GM19238 (cell line): Measurements from ENCODE around the gene TSPAN14.

Source experiments
- DNase-seq: peaks from one replicate; pipeline ENCODE4 v3.0.0; 2011; ENCODE audit warnings: low spot score; ENCODE audit not compliant: insufficient read length

The TSPAN14 gene

GRCh38 chr10:80454513-80455460 lies 677 bp downstream of the TSPAN14 start:
- DNase-seq, result peak; percentile 47

- no peak for DNase-seq
These were observed 1.6 kb downstream of the TSPAN14 start for GRCh38 chr10:80455461-80456349.

DNA sequence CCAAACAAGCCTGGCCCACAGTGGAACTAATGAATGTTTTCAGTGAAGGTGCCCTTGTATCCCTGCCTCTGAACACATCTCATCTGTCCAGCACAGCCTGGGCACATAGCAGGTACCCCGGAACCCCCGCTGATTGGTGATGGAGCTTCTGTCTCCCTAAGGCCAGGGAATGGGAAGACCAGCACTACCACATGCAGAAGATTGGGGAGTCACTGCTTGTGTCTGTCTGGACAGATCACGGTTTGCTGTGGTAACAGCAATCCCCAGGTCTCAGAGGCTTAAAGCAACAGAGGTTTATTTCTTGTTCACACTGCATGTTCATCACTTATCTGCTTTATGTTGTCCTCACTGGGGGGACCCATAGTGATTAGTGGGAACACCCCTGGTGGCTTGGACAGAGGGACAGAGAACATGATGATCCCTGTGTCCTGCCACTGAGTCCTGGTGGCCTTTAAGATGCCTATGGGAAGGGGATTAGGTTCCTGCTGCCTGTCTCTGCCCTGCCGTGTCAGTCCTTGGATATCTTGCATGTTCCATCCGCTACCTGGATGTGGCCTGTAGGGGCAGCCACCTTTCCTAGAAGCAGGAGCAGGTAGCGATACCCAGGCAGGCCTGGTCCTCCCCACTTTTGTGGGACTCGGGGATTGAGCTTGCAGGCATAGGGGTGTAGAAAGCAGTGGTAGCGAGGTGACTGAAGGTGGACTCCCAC lies 3.6 kb downstream of the TSPAN14 start:
- no peak for DNase-seq

DNA sequence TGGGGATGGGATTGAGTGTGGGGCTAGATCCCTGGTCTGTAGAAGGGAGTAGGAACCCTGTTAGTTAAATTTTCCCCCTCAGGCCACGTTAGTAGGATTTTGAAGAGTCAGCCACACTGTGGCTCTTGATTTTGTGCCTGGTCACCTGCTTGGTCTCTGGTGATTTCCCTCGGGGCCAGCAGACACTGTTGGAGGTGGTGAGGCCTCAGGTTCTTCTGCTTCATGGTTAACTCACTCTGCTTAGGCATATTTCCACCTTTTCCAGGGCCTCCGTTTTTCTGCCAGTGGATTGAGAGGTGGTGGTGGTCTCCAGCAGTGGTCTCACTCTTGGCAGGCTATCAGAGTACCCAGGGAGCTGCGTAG lies 4.1 kb downstream of the TSPAN14 start:
- no peak for DNase-seq

DNA sequence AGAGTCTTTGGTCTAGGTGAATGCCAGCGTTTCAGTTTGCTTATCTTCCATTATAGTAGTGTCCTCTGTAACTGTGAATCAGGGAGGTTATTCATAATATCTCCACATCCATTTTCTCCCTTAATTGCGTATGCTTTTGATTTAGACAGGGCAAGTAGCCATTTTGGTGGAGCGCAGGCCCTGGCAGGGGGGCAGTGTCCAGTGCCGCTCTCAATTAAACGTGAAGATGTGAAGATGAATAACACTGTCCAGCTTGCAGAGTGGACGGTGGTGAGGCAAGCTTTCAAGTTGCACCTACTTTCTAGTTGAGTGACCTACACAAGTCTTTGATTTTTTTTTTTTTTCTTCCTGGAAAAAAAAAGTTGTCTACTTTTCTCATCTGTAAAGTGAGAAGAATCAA lies 4.5 kb downstream of the TSPAN14 start:
- no peak for DNase-seq

DNA sequence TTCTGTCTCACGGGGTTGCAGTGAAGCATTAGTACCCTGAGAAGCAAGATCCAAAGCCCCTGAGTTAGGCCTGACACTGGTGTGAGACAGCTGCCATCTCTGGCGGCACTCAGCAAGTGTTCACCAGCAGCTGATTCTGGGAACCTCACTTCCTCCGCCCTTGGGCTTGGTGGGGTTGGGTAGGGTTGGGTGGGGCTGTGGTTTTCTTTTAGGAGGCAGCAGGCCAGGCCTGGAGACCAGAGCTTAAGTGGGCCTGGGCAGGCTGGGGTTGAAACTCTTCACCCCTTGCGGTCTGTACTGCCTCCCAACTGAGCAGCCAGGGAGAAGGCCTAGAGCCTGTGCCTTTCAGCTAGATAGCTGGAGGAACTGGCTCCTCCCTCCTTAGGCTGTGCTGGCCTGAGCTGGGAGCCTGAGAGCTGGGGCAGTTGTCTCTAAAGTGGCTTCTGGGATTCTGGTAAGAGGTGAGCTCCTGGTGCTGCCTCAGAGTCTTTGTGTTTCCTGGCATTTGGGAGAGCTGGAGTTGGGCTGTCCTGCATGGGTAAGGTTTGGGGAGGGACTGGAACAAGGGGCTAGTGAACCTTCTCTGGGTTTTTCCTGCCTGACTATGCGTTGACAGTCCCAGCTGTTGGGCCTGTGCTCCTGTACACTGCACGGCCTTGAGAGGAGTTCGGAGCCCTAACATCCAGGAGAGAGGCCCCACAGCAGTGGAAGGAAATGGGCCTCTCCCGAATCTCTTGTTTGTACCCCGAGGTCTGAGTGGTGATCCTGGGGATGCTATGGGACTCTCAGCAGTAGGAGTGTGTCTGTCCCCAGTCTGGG lies 5.1 kb downstream of the TSPAN14 start:
- DNase-seq, result peak; percentile 71

DNA sequence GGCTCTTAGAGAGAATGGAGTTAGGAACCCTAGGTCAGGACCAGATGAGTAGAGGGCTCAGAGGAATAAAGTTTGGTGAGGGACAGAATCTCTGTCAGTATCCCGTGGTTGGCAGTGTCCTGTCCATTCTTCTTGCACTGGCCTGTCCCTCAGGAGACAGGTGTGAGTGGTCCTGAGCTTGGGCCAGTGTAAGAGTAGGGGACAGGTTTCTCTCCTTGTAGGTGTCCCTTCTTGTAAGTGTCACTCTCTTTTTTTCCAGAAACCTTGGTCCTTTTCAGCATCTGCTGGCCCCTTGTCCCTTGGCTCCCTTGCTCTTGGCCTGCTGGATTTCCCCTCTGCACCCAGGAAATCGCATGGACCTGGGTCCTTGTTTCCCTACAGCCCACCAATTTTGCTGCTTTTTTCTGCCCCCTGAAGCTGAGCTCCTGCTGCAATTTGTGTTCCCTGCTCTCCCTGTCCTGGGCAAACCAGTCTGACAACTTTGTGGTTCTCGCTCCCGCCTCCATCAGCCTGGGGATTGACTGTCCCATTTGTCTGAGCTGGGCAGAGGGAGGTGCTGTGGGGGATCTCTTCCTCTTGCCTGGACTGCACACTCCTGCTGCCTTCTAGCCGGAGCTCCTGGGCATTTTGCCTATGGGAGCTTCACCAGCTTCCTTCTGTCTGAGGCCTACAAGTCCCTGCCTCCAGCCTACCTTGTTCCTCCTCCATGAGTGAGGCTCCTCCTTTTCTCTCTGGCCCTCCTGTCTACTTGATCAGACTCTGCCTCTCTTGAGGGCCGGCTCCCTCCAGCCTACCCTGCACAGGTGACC lies 6.5 kb downstream of the TSPAN14 start:
- no peak for DNase-seq

GRCh38 chr10:80461208-80462183 lies 7.4 kb downstream of the TSPAN14 start:
- DNase-seq, result no peak

DNA sequence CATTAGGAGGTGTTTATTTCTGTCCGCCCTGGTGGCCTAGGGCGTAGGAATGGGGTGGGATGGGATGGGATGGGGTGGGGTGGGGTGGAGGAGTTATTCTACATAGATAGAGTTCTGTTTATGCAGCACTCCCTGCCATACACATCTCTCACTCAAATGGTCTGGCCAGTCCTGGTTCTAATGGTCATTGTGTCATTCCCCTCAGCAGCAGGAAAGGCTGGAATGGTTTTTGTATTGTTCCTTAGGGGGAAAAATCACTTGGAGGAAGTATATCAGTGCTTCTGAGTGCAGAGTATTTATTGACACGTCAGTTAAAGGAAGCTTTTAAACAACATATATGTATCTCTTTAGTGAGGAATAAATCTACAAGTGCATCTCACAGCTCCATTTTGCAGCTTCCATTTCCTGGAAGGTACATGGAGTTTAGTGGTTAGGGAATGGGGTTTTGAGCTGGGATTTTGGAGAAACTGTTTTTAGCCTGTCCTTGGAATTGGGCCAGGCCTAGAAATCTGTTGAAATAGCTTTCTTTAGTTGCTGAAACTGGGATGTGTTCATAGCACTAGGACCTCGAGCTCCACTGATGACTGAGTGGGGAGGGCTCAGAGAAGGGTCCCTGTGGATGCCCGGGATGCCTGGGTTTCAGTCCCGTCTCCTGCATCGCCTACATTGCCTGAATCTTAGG lies 8.3 kb downstream of the TSPAN14 start:
- no peak for DNase-seq

- no peak for DNase-seq
These were observed 9.1 kb downstream of the TSPAN14 start for GRCh38 chr10:80462981-80463741.

DNA sequence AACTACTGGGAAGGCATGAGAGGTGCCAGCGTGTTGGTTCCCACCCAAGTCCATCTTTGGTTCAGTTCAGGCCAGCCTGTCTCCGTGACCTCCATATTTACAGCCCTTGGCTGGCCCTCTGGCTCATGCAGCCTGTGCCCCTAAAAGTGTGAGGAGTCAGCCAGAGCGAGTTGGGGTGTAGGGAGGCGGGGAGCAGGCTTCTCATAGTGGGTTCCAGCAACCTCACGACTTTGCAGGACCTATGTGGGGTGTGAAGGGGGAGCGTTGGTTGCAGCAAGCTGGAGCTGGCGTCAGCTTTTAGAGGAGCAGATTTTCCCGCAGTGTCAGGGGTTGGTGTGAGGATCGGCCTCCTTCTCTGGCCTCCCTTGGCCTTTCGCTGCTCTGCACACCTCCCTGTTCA lies 9.8 kb downstream of the TSPAN14 start:
- no peak for DNase-seq

DNA sequence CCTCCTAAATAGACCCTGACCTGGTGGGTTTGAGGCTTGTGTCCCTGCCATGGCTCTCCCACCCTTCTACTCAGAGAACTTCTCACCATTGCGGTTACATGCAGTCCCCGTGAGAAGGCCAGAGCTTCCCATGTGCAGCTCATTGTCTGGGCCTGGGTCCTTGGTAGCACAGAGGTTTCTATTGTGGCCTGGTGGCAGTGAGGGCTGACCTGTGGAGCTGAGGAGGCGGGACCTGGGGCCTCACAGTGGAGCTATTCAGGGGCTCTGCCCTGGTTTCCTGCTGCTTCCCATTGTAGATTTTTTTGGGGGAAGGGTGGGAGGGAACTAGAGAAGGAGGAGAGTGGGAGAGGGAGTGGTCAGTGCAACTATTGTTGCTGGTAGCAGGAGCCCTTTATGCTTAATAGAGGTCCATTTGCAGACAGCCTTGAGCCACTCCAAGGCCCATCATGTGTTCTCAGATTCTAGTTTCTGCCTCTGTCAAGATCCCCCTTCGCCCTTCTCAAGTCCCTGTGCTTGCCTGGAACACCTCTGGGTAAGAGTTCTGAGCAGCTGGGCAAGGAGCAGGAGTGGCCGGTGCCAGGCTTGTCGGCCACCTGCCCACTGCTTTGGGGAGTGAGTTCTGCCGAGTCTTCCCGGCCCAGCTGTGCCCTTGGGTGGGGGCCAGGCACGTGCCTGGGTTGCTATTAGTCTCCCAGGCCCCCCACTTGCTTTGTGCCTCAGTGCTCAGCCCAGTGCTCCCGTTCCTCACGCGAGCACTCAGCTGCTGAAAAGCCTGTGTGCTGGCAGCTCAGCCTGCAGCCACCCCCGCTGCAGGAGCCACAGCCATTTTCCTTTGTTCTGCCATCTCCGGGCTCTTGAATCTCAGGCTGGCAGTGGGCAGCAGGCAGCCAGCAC lies 10.7 kb downstream of the TSPAN14 start:
- no peak for DNase-seq

- DNase-seq, result no peak
These were observed 11.3 kb downstream of the TSPAN14 start for GRCh38 chr10:80465451-80465835.

DNA sequence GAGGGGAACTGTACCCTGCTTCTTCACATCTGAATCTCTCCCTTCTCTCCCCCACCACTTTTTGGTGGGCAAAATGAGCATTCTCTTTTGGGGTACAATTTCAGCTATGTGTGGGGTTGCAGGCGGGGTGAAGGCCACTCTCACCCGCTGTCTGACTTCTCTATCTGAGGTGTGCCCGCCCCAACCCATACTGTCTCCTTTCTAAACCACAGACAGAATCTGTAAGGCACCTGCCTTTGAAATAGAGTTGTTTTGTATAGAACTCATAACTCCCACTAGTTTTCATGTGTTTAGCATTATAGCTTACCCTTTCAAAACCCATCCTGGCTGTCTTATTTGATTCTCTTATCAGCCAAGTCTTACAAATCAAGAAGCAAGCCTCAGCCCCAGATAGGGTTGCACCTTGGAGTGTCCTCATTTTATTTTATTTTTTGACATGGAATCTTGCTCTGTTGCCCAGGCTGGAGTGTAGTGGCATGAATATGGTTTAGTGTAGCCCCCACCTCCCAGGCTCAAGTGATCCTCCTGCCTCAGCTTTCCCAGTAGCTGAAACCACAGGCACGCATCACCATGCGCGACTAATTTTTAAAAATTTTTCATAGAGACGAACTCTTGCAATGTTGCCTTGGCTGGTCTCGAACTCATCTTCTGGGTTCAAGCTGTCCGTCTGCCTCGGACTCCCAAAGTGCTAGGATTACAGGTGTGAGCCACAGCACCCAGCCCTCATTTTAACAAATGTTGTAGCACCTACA lies 11.9 kb downstream of the TSPAN14 start:
- DNase-seq, result no peak

DNA sequence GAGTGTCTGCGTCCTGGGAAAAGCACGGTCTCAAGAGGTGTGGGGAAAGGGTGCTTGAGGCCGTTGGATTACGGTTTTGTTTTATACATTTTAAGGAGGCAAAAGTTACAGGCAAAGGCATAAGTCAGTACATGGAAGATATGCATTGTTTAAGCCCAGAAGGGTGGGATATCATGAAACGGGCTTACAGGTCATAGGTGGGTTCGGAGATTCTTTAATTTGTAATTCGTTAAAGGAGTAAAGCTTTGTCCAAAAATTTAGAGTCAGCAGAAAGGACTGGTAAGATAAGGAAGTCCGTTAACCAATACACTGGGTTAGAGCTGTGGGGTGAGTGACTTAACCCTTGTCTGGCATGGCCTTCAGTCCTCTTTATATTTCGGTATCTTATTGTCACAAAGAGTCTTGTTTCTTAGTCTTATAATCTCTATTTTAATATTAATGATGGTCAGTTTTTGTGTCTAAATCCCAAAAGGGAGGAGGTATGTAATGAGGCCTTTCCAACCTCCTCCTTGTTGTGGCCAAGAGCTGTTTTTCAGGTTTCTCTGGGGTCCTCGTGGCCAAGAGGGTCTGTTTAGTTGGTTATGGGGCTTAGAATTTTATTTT lies 12.7 kb downstream of the TSPAN14 start:
- no peak for DNase-seq
